Adrenal gland (tissue), 19 donors: ENCODE data around the gene RBM23. TPM values are rescaled to one million over a fixed set of nuclear protein-coding genes. Genes with fewer than 3 reads are reported as not detected.
A peak's percentile ranks its signal among the peaks of the same experiment; 100 is the strongest.
"Not testable (repeated sequence)": the region's sequence is repeated elsewhere in the genome, so short reads cannot be mapped to it uniquely, and the experiment has no call there.

ENCODE experiments used
- DNase-seq, 7 donors: peaks; one replicate each; pipeline ENCODE4 v3.0.0-alpha.2; 2019 to 2020
- H3K27ac ChIP-seq, 5 donors: fragments of 200-600 bp; sonication (generic) in 4 of 5; 1 replicate in 3 of 5; 2 replicates in 2 of 5; pipeline versions ENCODE4 v1.5.1 to v1.8.0; 2016 to 2020; ENCODE audit warnings: mild to moderate bottlenecking in 1 of 5
- H3K27me3 ChIP-seq: fragments of 200-600 bp; 2 replicates; pipeline ENCODE4 v1.8.0; 2021
- H3K36me3 ChIP-seq, 2 donors: fragments of 200-600 bp; replicated peaks in 1 of 2; 1 replicate in 1 of 2; 2 replicates in 1 of 2; pipeline versions ENCODE4 v1.5.1 to v1.8.0; 2018 to 2022
- H3K4me1 ChIP-seq, 2 donors: fragments of 200-600 bp; replicated peaks in 1 of 2; 1 replicate in 1 of 2; 2 replicates in 1 of 2; pipeline versions ENCODE4 v1.5.1 to v1.8.0; 2018 to 2021
- H3K4me3 ChIP-seq, 4 donors: fragments of 200-600 bp; sonication (generic) in 3 of 4; one replicate each; pipeline ENCODE4 v1.5.1; 2016 to 2018
- H3K9me3 ChIP-seq, 3 donors: fragments of 200-600 bp; sonication (generic) in 1 of 3; replicated peaks in 1 of 3; 1 replicate in 2 of 3; 2 replicates in 1 of 3; pipeline versions ENCODE4 v1.5.1 to v1.8.0; 2016 to 2021
- CTCF ChIP-seq, 6 experiments: fragments of 450-650 bp in 4 of 6; fragments of 200-600 bp in 2 of 6; sonication (generic) in 1 of 6; IDR thresholded peaks; 1 replicate in 5 of 6; 2 replicates in 1 of 6; pipeline versions ENCODE4 v1.5.1 to v1.8.0; 2016 to 2021; ENCODE audit warnings: antibody characterized with exemption in 6 of 6, mild to moderate bottlenecking in 2 of 6, moderate library complexity in 1 of 6
- POLR2A ChIP-seq, 2 donors: fragments of 450-650 bp; IDR thresholded peaks; one replicate each; pipeline ENCODE4 v1.6.1; 2017; ENCODE audit warnings: antibody characterized with exemption in 2 of 2, mild to moderate bottlenecking in 2 of 2, moderate library complexity in 1 of 2
- WGBS, 4 donors: extraction: QIAGEN DNeasy Blood & Tissue Kit in 2 of 4; methylation state at CpG; one replicate each; pipeline versions ENCODE4 v1.1.5 to v1.1.7; 2013 to 2017; 5-methylcytosine and 5-hydroxymethylcytosine counted together
- intact Hi-C, 2 donors: fragments of 100-400 bp; cut with DNase I; formaldehyde crosslinking; loops; one replicate each; pipeline versions ENCODE4 v1.14.1 to v1.15.0; 2022 to 2023
- long read RNA-seq, 10 donors: library from polyadenylated mRNA in 3 of 10; unstranded in 2 of 10; stranded (forward) in 1 of 10; transcript quantifications; one replicate each; pipeline ENCODE4 v2.0.0 and lab custom pipeline, GENCODE V29; 2021 to 2026
- polyA plus RNA-seq, 3 donors: library from polyadenylated mRNA; stranded (reverse); fragments of 200-250 nt in 2 of 3; fragments of 350-450 nt in 1 of 3; fragmentation: Illumina TruSeq in 1 of 3; extraction: RNeasy Lipid Tissue Mini Kit (QIAGEN cat#74804) in 1 of 3; gene quantifications; one replicate each; pipeline ENCODE4 v1.2.3, GENCODE V29; 2013 to 2014
- total RNA-seq, 9 donors: library from RNA; depleted of rRNA in 4 of 9; stranded (reverse); fragments of >200 nt in 4 of 9; fragments of 120-200 nt in 1 of 9; fragmentation: NEBNext Ultra II Directional in 1 of 9; extraction: Animal tissue kit (Norgen Biotek cat#: 25700) in 1 of 9; gene quantifications; one replicate each; pipeline versions ENCODE4 v1.1.0 to v1.2.4, GENCODE V29; 2013 to 2023
- donor health status: healthy with polysubstance abuse.
- donor health status: Bipolar disorder and iron deficiency.
- donor health status: DM: yes; HTN: yes; CAD: no.
- donor health status: DM: no; HTN: no; CAD: no.
- donor health status: DM: no; HTN: no; CAD: no.
- donor health status: DM: yes; HTN: yes; CAD: no.

The RBM23 gene
- 1,000 to 10,000 TPM in 2 of 9 donors, 100 to 1,000 TPM in 1, 10 to 100 TPM in 6; 70.4 to 1,877 (median 86.2) TPM for total RNA-seq
- polyA plus RNA-seq, result 10 to 100 TPM; 39.5 to 82.8 (median 43.8) TPM
- long read RNA-seq, donor 1, transcript RBM23-204 (13 exons, 2,430 nt), result major isoform, 7 of 18 reads
- long read RNA-seq, donor 1, partial matches to known transcripts, result 6 of 18 reads
- long read RNA-seq, donor 1, other reads (novel, unspliced or antisense), result 0 of 18 reads
- long read RNA-seq, donor 2, full-length matches to known transcripts, result 12 of 22 reads
- long read RNA-seq, donor 2, partial matches to known transcripts, result 10 of 22 reads
- long read RNA-seq, donor 2, other reads (novel, unspliced or antisense), result 0 of 22 reads
- long read RNA-seq, donor 3, full-length matches to known transcripts, result 13 of 13 reads
- long read RNA-seq, donor 3, partial matches to known transcripts, result 0 of 13 reads
- long read RNA-seq, donor 3, other reads (novel, unspliced or antisense), result 0 of 13 reads
- long read RNA-seq, donor 4, full-length matches to known transcripts, result 17 of 28 reads
- long read RNA-seq, donor 4, partial matches to known transcripts, result 1 of 28 reads
- long read RNA-seq, donor 4, other reads (novel, unspliced or antisense), result 10 of 28 reads
- long read RNA-seq, donor 5, full-length matches to known transcripts, result 108 of 151 reads
- long read RNA-seq, donor 5, partial matches to known transcripts, result 8 of 151 reads
- long read RNA-seq, donor 5, other reads (novel, unspliced or antisense), result 35 of 151 reads
- long read RNA-seq, donor 6, full-length matches to known transcripts, result 15 of 22 reads
- long read RNA-seq, donor 6, partial matches to known transcripts, result 0 of 22 reads
- long read RNA-seq, donor 6, other reads (novel, unspliced or antisense), result 7 of 22 reads
- long read RNA-seq, donor 7, partial matches to known transcripts, result 0 of 5 reads
- long read RNA-seq, donor 7, other reads (novel, unspliced or antisense), result 0 of 5 reads
- long read RNA-seq, donor 8, full-length matches to known transcripts, result 18 of 28 reads
- long read RNA-seq, donor 8, partial matches to known transcripts, result 10 of 28 reads
- long read RNA-seq, donor 8, other reads (novel, unspliced or antisense), result 0 of 28 reads
- long read RNA-seq, donor 9, partial matches to known transcripts, result 6 of 14 reads
- long read RNA-seq, donor 9, other reads (novel, unspliced or antisense), result 0 of 14 reads
- long read RNA-seq, donor 10, full-length matches to known transcripts, result 6 of 6 reads
- long read RNA-seq, donor 10, partial matches to known transcripts, result 0 of 6 reads
- long read RNA-seq, donor 10, other reads (novel, unspliced or antisense), result 0 of 6 reads

GRCh38 chr14:22918804-22919600, at the start of gene RBM23:
RBM23 (minus strand) TSS chr14:22919149.
- Histone ChIP-seq H3K4me1 (peaks cover 15 to 37% of the 10 kb centered on the region in 2 donors), H3K27me3 (no peaks in the 10 kb centered on the region), H3K27ac (peak within 1 kb of the TSS; percentile 52 to 99 (median 94)), H3K36me3 (peaks cover 0 to 35% of the 10 kb centered on the region in 2 donors), H3K4me3 (peak within 1 kb of the TSS; percentile 2 to 69 (median 56)), H3K9me3 (no peaks in the 10 kb centered on the region)
- peak; percentile 100 for DNase-seq
- 0% methylated on average over 23 to 46 of the region's 46 CpGs for WGBS, 4 donors
- intact Hi-C loops, result no loop called here
- peak; percentile 80 to 88 for TF ChIP-seq POLR2A (IDR thresholded peaks at IDR 0.05)
- no peak for TF ChIP-seq CTCF (IDR thresholded peaks at IDR 0.05)

GRCh38 chr14:22966783-22967269, 47.9 kb upstream of the RBM23 start:
- TF ChIP-seq POLR2A (IDR thresholded peaks at IDR 0.05), result no peak
- TF ChIP-seq CTCF (IDR thresholded peaks at IDR 0.05), result no peak
- no peak overlapping the region for H3K4me3 ChIP-seq
- peaks cover 0 to 4% of the 10 kb centered on the region in 2 donors for H3K4me1 ChIP-seq
- H3K9me3 ChIP-seq, result no peaks in the 10 kb centered on the region
- intact Hi-C loops, result no loop called here
- DNase-seq, result no peak
- 48 to 52% (median 51%) methylated on average over 4 of the region's 4 CpGs for WGBS, 4 donors
- no peaks in the 10 kb centered on the region for H3K27me3 ChIP-seq
- no peaks in the 10 kb centered on the region for H3K36me3 ChIP-seq
- peak overlapping the region in 1 of 5 donors; percentile 40 for H3K27ac ChIP-seq

GRCh38 chr14:22965916-22966782, 47.2 kb upstream of the RBM23 start:
- peak in 5 of 7 donors; percentile 32 to 76 (median 53) for DNase-seq
- H3K4me1 ChIP-seq, intact Hi-C loops, H3K4me3 ChIP-seq, H3K9me3 ChIP-seq, H3K36me3 ChIP-seq, H3K27me3 ChIP-seq: not testable (repeated sequence)
- peak overlapping the region in 1 of 5 donors; percentile 40 for H3K27ac ChIP-seq
- WGBS, 4 donors, result 54 to 62% (median 59%) methylated on average over 15 of the region's 15 CpGs
